KMS-11 (cell line): ENCODE data around the gene CDKN2AIP.

Experiments used
- H2AFZ ChIP-seq: fragments of 200-600 bp; sonication (generic); 2 replicates; pipeline ENCODE4 v1.6.1; 2016; ENCODE audit warnings: antibody characterized with exemption, mixed run types, low read depth
- H3K27ac ChIP-seq: fragments of 200-600 bp; sonication (generic); 2 replicates; pipeline ENCODE4 v1.6.1; 2016; ENCODE audit warnings: mild to moderate bottlenecking, mixed run types
- H3K27me3 ChIP-seq: fragments of 200-600 bp; sonication (generic); 2 replicates; pipeline ENCODE4 v1.6.1; 2017; ENCODE audit warnings: mild to moderate bottlenecking, low read depth, mixed run types, moderate library complexity; ENCODE audit not compliant: insufficient read depth
- H3K36me3 ChIP-seq: fragments of 200-600 bp; sonication (generic); 2 replicates; pipeline ENCODE4 v1.6.1; 2017; ENCODE audit warnings: mild to moderate bottlenecking, mixed run types; ENCODE audit not compliant: insufficient read depth
- H3K4me1 ChIP-seq: fragments of 200-600 bp; sonication (generic); 2 replicates; pipeline ENCODE4 v1.6.1; 2016; ENCODE audit warnings: mild to moderate bottlenecking, low read depth, mixed run types; ENCODE audit not compliant: poor library complexity, severe bottlenecking
- H3K4me2 ChIP-seq: fragments of 200-600 bp; sonication (generic); 2 replicates; pipeline ENCODE4 v1.7.0; 2016; ENCODE audit warnings: mild to moderate bottlenecking, mixed run types
- H3K4me3 ChIP-seq: fragments of 200-600 bp; sonication (generic); IDR thresholded peaks from 2 replicates; pipeline ENCODE4 v1.6.1; 2017; ENCODE audit warnings: low read depth, low read length, mixed read lengths; ENCODE audit not compliant: insufficient read depth
- H3K79me2 ChIP-seq: fragments of 200-600 bp; sonication (generic); 2 replicates; pipeline ENCODE4 v1.6.1; 2016; ENCODE audit warnings: low read depth, mixed run types; ENCODE audit not compliant: insufficient read depth
- H3K9ac ChIP-seq: fragments of 200-600 bp; sonication (generic); 2 replicates; pipeline ENCODE4 v1.6.1; 2016; ENCODE audit warnings: mild to moderate bottlenecking, mixed run types
- H4K20me1 ChIP-seq: fragments of 200-600 bp; sonication (generic); 2 replicates; pipeline ENCODE4 v1.6.1; 2016; ENCODE audit warnings: mild to moderate bottlenecking, mixed run types; ENCODE audit not compliant: insufficient read depth
- TF ChIP-seq, protein P1 (sequence below): fragments of 200-600 bp; sonication (generic); conservative IDR thresholded peaks from 2 replicates; pipeline ENCODE4 v1.6.1; 2017; ENCODE audit warnings: low read depth, mild to moderate bottlenecking, antibody characterized with exemption, low read length, moderate library complexity, mixed read lengths

The CDKN2AIP gene

GRCh38 chr4:183401473-183401872 lies 43.0 kb upstream of the CDKN2AIP start:
- Histone ChIP-seq H3K4me2 (no peak overlapping the region), H2AFZ (no peak overlapping the region), H3K4me1 (peaks cover 7% of the 10 kb centered on the region), H3K36me3 (no peaks in the 10 kb centered on the region), H3K4me3 (no peak overlapping the region), H4K20me1 (no peaks in the 10 kb centered on the region), H3K9ac (no peak overlapping the region), H3K27me3 (no peaks in the 10 kb centered on the region), H3K27ac (no peak overlapping the region), H3K79me2 (no peaks in the 10 kb centered on the region)
- TF ChIP-seq, protein P1, sequence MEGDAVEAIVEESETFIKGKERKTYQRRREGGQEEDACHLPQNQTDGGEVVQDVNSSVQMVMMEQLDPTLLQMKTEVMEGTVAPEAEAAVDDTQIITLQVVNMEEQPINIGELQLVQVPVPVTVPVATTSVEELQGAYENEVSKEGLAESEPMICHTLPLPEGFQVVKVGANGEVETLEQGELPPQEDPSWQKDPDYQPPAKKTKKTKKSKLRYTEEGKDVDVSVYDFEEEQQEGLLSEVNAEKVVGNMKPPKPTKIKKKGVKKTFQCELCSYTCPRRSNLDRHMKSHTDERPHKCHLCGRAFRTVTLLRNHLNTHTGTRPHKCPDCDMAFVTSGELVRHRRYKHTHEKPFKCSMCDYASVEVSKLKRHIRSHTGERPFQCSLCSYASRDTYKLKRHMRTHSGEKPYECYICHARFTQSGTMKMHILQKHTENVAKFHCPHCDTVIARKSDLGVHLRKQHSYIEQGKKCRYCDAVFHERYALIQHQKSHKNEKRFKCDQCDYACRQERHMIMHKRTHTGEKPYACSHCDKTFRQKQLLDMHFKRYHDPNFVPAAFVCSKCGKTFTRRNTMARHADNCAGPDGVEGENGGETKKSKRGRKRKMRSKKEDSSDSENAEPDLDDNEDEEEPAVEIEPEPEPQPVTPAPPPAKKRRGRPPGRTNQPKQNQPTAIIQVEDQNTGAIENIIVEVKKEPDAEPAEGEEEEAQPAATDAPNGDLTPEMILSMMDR, result no peak

DNA sequence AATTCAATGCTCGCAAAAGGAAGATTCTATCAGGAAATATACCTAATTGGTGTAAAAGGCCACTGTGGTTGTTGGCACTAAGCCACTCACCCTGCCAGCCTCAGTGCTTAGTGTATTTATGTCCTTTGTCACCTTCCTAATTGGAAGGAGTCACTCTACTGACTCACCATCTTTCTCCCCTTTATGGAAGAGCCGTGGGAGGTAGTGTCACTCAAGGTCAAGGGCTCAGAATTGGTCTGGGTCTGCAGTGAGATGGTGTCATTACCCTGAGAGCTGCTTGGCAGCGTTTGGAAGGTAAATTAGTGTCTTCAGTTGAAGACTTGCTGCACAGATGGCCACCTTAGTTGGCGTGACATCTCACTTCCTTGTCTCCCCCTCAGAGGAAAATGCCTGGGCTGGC lies 41.7 kb upstream of the CDKN2AIP start:
- no peak overlapping the region for H3K27ac ChIP-seq
- no peak overlapping the region for H3K4me2 ChIP-seq
- H3K36me3 ChIP-seq, result no peaks in the 10 kb centered on the region
- TF ChIP-seq, protein P1, result no peak
- H3K9ac ChIP-seq, result no peak overlapping the region
- no peak overlapping the region for H3K4me3 ChIP-seq
- H3K27me3 ChIP-seq, result no peaks in the 10 kb centered on the region
- no peaks in the 10 kb centered on the region for H3K79me2 ChIP-seq
- H4K20me1 ChIP-seq, result no peaks in the 10 kb centered on the region
- H3K4me1 ChIP-seq, result peaks cover 10% of the 10 kb centered on the region
- no peak overlapping the region for H2AFZ ChIP-seq

GRCh38 chr4:183403486-183403885 lies 41.0 kb upstream of the CDKN2AIP start:
- Histone ChIP-seq H3K79me2 (no peaks in the 10 kb centered on the region), H3K27me3 (no peaks in the 10 kb centered on the region), H3K9ac (no peak overlapping the region), H2AFZ (no peak overlapping the region), H4K20me1 (no peaks in the 10 kb centered on the region), H3K4me2 (no peak overlapping the region), H3K36me3 (no peaks in the 10 kb centered on the region), H3K4me1 (peaks cover 5% of the 10 kb centered on the region), H3K4me3 (no peak overlapping the region), H3K27ac (no peak overlapping the region)
- TF ChIP-seq, protein P1, result no peak

DNA sequence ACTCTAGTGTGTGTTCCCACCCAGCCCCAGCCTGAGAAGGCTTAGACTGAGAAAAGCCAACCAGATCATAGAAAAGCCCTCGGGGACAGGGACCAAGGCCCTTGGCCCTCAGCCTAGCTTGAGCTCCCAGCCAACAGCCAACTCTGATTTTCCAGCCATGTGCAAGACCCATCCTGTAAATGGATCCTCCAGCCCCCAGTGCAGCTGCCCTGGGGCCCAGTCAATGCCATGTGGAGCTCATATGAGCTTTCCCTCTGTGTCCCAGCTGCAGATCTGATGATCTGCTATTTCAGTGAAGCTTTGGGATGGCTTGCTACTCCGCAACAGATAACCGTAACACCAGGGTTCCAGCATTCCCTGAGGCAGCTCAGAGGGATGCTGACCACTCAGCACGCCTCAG lies 40.5 kb upstream of the CDKN2AIP start:
- Histone ChIP-seq H3K36me3 (no peaks in the 10 kb centered on the region), H3K9ac (no peak overlapping the region), H3K4me2 (no peak overlapping the region), H2AFZ (no peak overlapping the region), H3K27ac (no peak overlapping the region), H3K4me1 (peaks cover 5% of the 10 kb centered on the region), H3K27me3 (no peaks in the 10 kb centered on the region), H3K79me2 (no peaks in the 10 kb centered on the region), H3K4me3 (no peak overlapping the region), H4K20me1 (no peaks in the 10 kb centered on the region)
- TF ChIP-seq, protein P1, result no peak
